ENCODE data around the gene BCL10. TPM values are rescaled to one million over a fixed set of nuclear protein-coding genes. Genes with fewer than 3 reads are reported as not detected.

BCL10 gene
- total RNA-seq, 2 experiments from 2014 or later = 50.0 to 52.0 TPM

DNA sequence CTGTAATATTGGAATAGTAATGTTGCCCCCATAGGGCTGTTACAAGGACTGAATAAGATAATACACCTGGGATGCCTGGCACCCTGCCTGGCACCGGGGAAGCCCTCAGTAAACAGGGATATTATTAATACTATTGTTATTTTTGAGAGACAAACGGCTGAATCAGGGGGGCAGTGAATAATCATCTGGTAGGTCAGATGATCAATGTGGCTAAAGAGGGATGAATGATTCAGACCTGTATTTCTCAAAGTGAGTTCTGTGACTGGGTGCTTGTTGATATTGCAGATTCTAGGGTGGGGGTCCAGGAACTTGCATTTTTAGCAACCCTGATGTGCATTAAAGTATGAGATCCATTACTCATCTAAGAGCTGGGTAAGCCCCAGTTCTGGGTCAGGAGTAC is 46.2 kb upstream of the BCL10 start:
- TF ChIP-seq, protein P1, sequence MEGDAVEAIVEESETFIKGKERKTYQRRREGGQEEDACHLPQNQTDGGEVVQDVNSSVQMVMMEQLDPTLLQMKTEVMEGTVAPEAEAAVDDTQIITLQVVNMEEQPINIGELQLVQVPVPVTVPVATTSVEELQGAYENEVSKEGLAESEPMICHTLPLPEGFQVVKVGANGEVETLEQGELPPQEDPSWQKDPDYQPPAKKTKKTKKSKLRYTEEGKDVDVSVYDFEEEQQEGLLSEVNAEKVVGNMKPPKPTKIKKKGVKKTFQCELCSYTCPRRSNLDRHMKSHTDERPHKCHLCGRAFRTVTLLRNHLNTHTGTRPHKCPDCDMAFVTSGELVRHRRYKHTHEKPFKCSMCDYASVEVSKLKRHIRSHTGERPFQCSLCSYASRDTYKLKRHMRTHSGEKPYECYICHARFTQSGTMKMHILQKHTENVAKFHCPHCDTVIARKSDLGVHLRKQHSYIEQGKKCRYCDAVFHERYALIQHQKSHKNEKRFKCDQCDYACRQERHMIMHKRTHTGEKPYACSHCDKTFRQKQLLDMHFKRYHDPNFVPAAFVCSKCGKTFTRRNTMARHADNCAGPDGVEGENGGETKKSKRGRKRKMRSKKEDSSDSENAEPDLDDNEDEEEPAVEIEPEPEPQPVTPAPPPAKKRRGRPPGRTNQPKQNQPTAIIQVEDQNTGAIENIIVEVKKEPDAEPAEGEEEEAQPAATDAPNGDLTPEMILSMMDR (IDR thresholded peaks at IDR 0.05) = no peak
- no peaks in the 10 kb centered on the region for H3K9me3 Mint-ChIP-seq

DNA sequence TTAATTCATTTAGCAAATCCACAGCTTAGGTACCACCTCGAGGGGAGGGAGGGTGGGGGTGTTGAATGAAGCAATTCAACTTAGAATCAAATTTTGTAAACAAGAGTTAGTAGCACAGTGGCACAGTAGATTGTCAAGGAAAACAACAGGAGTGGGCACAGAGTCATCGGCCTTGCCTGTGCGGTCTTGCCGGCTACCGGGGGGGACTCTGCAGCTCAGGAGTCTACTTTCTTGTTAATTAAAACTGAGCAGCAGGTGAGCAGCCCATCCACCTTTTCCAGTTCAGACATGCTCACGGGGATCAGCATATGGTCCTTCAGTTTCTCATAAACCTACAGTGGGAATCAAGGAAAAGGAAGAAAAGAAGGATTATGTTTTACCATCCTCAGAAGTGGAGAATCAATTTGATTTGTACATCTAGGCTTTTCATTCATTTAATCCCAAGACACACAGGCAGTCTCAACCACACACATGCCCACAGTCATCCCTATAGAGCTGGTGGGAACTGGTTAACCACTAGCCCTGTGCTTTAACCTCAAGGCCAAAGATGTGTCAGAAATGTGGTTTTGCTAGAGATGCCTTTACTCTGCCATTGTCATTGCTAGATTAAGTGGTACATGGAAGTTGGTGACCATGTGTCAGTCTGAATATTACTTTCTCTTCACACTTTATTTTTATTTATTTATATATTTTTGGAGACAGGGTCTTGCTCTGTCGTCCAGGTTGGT is 45.0 kb upstream of the BCL10 start:
- ATAC-seq (ENCODE audit: poor library complexity) (no peak), DNase-seq (no peak)
- intact Hi-C loops (cut with DNase I, micrococcal nuclease) = no loop called here
- ChIA-PET CTCF (interaction anchor here (0.6 kb wide), 1 partner anchor 74 kb away, joined by 3 read pairs; no protein-coding TSS in a partner anchor), POLR2A (no interaction called here)
- H3K4me1 ChIP-seq (ENCODE audit: insufficient read depth, low read length) = no peaks in the 10 kb centered on the region
- H3K27ac Mint-ChIP-seq = no peak overlapping the region
- peaks cover 0 to 7% of the 10 kb centered on the region in 2 experiments for H3K27me3 ChIP-seq (ENCODE audit: control insufficient read depth in 1 of 2, insufficient read depth in 2 of 2, low read length in 2 of 2)
- H3K9me3 Mint-ChIP-seq = no peaks in the 10 kb centered on the region
- peaks cover 37% of the 10 kb centered on the region for H3K27me3 Mint-ChIP-seq
- no peaks in the 10 kb centered on the region for H3K36me3 ChIP-seq (ENCODE audit: insufficient read depth, low read length)
- no peaks in the 10 kb centered on the region for H3K36me3 Mint-ChIP-seq (ENCODE audit: low read depth)
- no peak overlapping the region for H3K4me3 ChIP-seq (ENCODE audit: low read length)
- TF ChIP-seq, protein P1 (IDR thresholded peaks at IDR 0.05) = no peak
- no peaks in the 10 kb centered on the region for H3K9me3 ChIP-seq (ENCODE audit: control insufficient read depth in 1 of 2, insufficient read depth in 1 of 2, low read length in 2 of 2)
- no peak overlapping the region for H3K27ac ChIP-seq (ENCODE audit: low read depth in 1 of 2, low read length in 2 of 2)
- H3K4me1 Mint-ChIP-seq (ENCODE audit: low read depth) = no peaks in the 10 kb centered on the region
- no peak overlapping the region for H3K4me3 Mint-ChIP-seq

More for the DNA sequence above, 46.2 kb upstream of the BCL10 start:
- Histone ChIP-seq H3K4me1 (ENCODE audit: insufficient read depth, low read length) (no peaks in the 10 kb centered on the region), H3K9me3 (ENCODE audit: control insufficient read depth in 1 of 2, insufficient read depth in 1 of 2, low read length in 2 of 2) (no peaks in the 10 kb centered on the region), H3K27me3 (ENCODE audit: control insufficient read depth in 1 of 2, insufficient read depth in 2 of 2, low read length in 2 of 2) (peaks cover 0 to 4% of the 10 kb centered on the region in 2 experiments), H3K4me3 (ENCODE audit: low read length) (no peak overlapping the region), H3K36me3 (ENCODE audit: insufficient read depth, low read length) (no peaks in the 10 kb centered on the region), H3K27ac (ENCODE audit: low read depth in 1 of 2, low read length in 2 of 2) (no peak overlapping the region)
- intact Hi-C loops (cut with DNase I, micrococcal nuclease) = no loop called here
- DNase-seq = no peak
- no peak for ATAC-seq (ENCODE audit: poor library complexity)
- H3K4me3 Mint-ChIP-seq = no peak overlapping the region
- ChIA-PET POLR2A (no interaction called here), CTCF (interaction anchor here (1.0 kb wide), 1 partner anchor 16 kb away, joined by 3 read pairs; no protein-coding TSS in a partner anchor)
- H3K27me3 Mint-ChIP-seq = peaks cover 25% of the 10 kb centered on the region
- no peaks in the 10 kb centered on the region for H3K4me1 Mint-ChIP-seq (ENCODE audit: low read depth)
- no peak overlapping the region for H3K27ac Mint-ChIP-seq
- no peaks in the 10 kb centered on the region for H3K36me3 Mint-ChIP-seq (ENCODE audit: low read depth)

DNA sequence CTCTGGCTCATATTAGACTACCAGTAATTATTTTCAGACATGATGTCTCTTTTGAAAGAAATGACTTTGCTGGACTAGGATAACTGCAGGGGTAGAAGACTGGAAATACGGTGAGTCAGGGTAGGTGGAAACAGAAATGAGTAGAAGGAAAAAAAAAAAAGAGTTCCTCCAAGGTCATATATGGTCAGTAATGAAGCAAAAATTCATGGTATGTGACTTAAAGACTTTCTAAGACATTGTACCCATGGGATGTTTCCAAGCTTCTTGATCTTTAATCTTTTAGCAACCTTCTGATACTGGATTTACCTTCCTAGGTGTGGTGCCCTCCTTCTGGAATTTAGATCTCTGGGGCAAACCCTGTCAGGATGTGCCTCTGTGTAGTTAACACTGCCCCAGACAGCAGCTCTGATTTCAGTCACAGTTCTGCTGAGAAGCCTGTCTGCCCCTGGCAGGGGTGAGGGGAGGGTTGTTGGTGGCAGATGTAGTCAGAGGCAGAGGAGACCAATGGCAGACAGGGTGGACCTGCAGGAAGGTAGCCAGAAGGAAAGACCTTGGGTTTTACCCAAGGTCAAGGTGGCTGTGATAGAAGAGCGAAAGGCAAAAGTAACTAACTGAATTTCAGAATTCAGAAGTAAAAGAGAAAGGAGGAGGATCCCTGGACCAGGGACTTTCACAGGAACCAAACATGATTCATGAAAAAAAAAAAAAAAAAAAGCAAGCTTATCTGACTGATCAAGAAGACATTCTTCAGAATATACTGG is 44.1 kb upstream of the BCL10 start:
- H3K9me3 Mint-ChIP-seq = no peaks in the 10 kb centered on the region
- ChIA-PET POLR2A (no interaction called here), CTCF (interaction anchor here (0.6 kb wide), 1 partner anchor 75 kb away, joined by 3 read pairs; no protein-coding TSS in a partner anchor)
- Histone ChIP-seq H3K27me3 (ENCODE audit: control insufficient read depth in 1 of 2, insufficient read depth in 2 of 2, low read length in 2 of 2) (peaks cover 0 to 7% of the 10 kb centered on the region in 2 experiments), H3K4me1 (ENCODE audit: insufficient read depth, low read length) (no peaks in the 10 kb centered on the region), H3K27ac (ENCODE audit: low read depth in 1 of 2, low read length in 2 of 2) (no peak overlapping the region), H3K4me3 (ENCODE audit: low read length) (no peak overlapping the region), H3K9me3 (ENCODE audit: control insufficient read depth in 1 of 2, insufficient read depth in 1 of 2, low read length in 2 of 2) (no peaks in the 10 kb centered on the region), H3K36me3 (ENCODE audit: insufficient read depth, low read length) (no peaks in the 10 kb centered on the region)
- H3K4me1 Mint-ChIP-seq (ENCODE audit: low read depth) = no peaks in the 10 kb centered on the region
- H3K27me3 Mint-ChIP-seq = peaks cover 41% of the 10 kb centered on the region
- ATAC-seq (ENCODE audit: poor library complexity) = no peak
- H3K4me3 Mint-ChIP-seq = no peak overlapping the region
- no peak overlapping the region for H3K27ac Mint-ChIP-seq
- TF ChIP-seq, protein P1 (IDR thresholded peaks at IDR 0.05) = no peak
- DNase-seq = no peak
- intact Hi-C loops (cut with DNase I, micrococcal nuclease) = no loop called here
- H3K36me3 Mint-ChIP-seq (ENCODE audit: low read depth) = no peaks in the 10 kb centered on the region
